GM15510 (cell line): ENCODE results near the gene SLC18B1.

ENCODE experiments used
- POLR2A ChIP-seq: IDR thresholded peaks from 3 replicates; pipeline ENCODE4 v1.6.1; 2011; ENCODE audit warnings: borderline replicate concordance; ENCODE audit not compliant: insufficient read length; ENCODE audit errors: extremely low read depth

SLC18B1 gene

DNA sequence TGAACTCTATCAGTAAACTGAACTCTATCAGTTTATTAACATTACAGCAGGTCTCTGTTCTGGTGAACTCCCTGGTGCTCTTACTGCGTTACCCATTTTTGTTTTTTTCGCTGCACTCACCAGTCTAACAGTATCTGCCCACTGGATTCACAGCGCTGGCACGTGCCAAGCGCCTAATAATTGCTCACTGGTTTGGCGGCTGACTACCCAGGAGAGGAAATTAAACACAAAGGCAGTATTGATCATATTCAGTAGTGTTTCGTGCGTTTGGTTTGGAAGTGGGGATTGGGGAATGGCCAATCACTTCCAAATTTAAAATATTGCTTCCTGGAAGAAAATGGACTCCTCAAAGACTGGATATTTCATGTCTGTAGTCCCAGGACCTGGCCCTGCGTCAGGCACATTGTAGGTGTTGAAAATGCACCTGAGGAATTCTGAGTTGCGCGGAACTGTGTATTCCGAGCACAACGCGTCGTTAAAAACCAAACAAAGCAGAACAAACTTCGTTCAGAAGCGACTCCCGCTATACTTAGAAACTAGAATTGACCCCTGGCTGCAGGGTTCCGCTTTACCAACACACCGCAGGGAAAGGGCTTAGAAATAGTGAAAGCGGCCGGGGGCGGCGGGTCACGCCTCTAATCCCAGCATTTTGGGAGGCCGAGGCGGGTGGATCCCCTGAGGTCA, 14.9 kb upstream of the SLC18B1 start:
- TF ChIP-seq POLR2A: peak; percentile 25

DNA sequence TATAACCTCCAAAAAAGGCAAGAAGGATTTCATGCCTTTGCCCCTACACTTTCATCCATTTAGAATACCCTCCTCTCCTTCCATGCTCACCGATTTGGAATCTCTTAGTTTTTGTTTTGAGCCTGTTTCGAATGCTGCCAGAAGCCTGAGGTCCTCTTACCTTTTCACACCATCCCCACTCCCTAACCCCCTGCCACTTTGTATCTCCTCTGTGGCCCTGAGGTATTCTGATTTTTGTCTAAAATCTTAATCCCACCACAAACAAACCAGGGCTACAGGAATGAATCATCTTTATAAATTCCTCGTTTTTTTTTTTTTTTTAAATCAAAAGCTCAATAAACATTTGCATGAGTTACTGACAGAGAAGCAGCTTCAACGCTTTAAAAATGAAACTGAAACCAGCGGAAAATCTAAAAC, 14.3 kb upstream of the SLC18B1 start:
- no peak for TF ChIP-seq POLR2A

DNA sequence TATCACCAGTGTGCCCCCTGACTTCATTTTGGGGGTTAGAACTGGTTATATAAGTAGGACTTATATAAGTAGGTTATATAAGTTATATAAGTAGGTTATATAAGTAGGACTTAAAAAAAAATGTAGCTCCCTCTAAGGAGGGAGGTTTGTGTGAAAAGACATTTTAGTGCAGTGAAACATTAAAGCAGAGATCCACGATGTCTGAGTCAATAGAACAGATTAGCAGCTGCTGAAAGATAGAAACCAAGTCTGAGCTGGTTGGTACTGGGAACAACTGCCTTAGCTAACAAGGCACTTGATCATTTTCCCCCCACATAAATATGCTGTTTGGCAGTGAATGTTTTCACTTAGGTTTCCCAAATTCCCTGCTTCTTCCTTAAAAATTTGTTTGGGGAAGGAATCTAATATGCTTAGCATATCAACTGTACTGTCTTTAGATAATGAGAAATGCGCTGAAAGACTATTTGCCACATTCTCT, 13.9 kb upstream of the SLC18B1 start:
- no peak for TF ChIP-seq POLR2A

DNA sequence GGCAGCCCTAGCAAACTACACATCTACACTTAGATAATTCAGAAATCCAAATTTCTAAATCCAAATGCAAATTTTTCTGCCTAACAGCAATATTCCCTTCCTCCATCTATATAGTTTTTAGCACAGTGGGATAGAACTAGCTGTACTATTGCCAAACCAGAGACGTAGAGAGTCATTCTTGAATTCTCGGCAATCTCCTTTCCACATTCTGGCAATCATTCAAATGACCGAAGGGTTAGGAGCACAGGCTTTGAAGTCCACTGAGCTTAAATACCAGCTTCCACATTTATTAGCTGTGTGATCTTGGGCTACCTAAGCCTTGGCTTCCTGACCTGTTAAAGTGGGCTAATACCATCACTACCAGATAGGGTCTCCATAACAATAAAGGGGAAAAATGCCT, 12.8 kb upstream of the SLC18B1 start:
- no peak for TF ChIP-seq POLR2A

DNA sequence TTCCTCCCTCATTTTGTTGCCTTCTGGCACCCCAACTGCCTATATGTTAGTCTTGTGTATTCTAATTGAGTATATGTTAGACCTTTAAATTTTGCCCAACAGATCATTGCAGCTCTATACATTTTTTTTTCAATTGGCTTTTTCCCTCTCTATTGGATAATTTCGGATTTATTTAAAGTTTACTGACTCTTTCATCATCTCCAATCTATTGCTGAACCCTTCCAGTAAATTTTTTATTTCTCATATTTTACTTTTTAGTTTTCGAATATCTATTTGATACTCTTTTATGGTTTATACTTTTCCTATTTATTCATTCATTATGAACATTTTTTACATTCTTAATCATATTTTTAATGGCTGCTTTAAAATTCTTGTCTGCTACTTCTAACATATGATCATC, 7.1 kb upstream of the SLC18B1 start:
- no peak for TF ChIP-seq POLR2A

- no peak for TF ChIP-seq POLR2A
These were observed 5.8 kb upstream of the SLC18B1 start for GRCh38 chr6:132804251-132804650.

- TF ChIP-seq POLR2A: no peak
These were observed 2.2 kb upstream of the SLC18B1 start for GRCh38 chr6:132800656-132801055.

DNA sequence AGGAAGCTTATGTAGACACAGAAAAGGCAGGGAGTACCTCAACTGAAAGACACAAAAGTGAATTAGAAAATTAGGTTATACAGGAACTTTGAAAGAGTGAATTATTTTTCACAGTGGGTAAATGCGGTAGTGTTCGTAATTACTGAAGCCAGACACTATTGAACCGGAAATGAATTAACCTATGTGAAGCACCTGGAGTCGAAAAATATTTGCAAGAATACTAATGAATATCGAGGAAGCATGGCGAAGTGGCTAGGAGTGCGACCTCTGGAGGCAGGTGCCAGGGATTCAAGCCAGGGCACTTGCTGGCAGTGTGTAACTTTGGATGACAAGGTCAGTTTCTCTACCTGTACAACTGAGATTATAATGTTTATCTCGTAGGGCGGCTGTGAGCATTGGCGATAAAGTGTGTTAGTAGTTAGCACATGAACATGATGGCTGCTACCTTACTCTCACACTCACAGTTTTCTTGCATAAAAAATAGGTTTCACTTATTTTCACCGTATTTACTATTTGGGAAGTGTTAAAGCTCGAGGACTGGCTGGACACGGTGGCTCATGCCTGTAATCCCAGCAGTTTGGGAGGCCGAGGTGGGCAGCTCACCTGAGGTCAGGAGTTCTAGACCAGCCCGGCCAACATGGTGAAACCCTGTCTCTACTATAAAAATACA, 567 bp upstream of the SLC18B1 start:
- TF ChIP-seq POLR2A: no peak

GRCh38 chr6:132795461-132795860, 3.0 kb downstream of the SLC18B1 start:
- no peak for TF ChIP-seq POLR2A

DNA sequence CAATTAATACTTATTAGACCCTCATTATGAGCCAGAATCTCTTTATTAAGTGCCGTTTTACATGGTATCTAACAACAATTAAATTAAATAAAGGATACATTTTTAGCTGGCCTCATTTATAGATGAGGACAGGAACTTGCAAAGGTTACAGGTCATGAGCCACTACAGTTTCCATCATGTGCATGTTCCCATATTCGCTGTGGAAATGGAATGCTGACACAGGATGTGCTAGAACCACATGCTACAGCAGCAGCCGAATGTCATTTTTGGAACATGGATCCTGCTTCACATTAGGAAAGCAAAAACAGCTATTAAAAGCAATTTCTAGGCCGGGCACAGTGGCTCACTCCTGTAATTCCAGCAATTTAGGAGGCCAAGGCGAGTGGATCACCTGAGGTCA, 5.9 kb downstream of the SLC18B1 start:
- no peak for TF ChIP-seq POLR2A

GRCh38 chr6:132790450-132790849, 8.0 kb downstream of the SLC18B1 start:
- no peak for TF ChIP-seq POLR2A

DNA sequence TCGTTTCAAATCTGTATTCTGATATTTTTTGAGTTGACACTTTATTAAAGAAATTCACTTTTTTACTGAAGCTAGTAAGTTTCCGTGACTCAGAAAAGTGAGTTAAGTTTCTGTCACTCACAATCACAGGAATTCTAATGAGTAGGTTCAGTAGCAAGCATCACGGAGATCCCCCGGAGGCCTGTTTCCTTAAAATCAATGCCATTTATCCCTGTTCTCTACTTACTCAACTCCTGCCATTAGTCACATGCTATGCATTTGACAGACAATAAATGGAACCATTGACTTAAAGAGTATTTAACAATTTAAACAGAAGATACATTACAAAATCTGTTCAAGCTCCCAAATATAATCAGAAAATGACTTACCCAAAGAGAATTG, 9.1 kb downstream of the SLC18B1 start:
- no peak for TF ChIP-seq POLR2A

DNA sequence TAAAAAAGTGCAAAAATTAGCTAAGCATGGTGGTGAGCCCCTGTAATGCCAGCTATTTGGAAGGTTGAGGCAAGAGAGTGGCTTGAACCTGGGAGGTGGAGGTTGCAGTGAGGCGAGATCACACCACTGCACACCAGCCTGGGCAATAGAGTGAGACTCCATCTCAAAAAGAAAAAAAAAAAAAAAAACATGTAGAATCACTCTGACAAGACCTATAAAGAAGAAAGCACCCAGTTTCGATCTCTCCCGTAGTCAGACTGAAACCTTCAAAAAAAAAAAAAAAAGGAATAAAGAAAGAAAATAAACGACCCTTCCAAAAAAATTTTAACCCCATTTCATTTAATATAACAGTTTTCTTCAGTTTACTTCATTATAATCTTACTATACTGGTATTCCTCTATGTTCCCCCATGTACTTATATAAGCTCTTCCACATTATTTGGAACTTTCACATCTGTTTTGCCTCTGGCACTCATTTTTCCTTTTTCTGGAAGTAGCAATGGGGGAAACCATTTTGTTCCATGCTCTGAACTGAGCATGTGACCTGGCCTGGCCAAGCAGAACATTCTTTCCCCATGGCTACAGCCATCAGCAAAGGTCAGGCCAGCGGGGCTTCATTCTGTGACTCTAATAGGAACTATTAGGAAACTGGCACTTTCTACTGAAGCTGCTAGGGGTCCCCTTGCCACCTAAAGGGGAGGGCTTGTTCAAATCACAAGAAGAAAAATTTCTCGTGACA, 9.6 kb downstream of the SLC18B1 start:
- no peak for TF ChIP-seq POLR2A

DNA sequence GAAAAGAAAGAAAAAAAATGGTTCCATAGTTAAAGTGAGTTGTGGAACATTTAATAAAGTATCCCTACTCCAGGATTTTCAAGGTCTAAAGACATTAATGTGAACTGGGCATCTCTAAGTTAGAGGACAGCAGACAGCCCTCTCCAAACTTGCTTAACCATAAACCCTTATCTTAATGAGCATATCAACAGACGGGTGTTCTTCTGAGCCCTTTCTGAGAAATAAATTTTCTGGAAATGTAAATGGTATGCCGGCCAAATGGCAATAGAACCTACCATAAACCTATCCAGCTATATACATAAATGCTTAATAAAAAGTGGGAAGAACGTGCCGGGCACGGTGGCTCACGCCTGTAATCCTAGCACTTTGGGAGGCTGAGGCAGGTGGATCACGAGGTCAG, 12.5 kb downstream of the SLC18B1 start:
- TF ChIP-seq POLR2A: no peak

GRCh38 chr6:132780770-132781371, 17.6 kb downstream of the SLC18B1 start:
- no peak for TF ChIP-seq POLR2A
